PC-9 (cell line): ENCODE results near the gene PARG.
"Not testable (repeated sequence)": the region's sequence is repeated elsewhere in the genome, so short reads cannot be mapped to it uniquely, and the experiment has no call there.

Experiments
- CTCF ChIP-seq: fragments of 200-600 bp; sonication (generic); conservative IDR thresholded peaks from 2 replicates; pipeline ENCODE4 v1.6.1; 2017; ENCODE audit warnings: mixed run types, antibody characterized with exemption, mild to moderate bottlenecking, moderate library complexity
- EZH2 ChIP-seq: fragments of 200-600 bp; sonication (generic); IDR thresholded peaks from 2 replicates; pipeline ENCODE4 v1.8.0; 2017; ENCODE audit warnings: antibody characterized with exemption, low read depth

GRCh38 chr10:49849520-49849919 is 92.3 kb downstream of the PARG start:
- TF ChIP-seq CTCF, EZH2: not testable (repeated sequence)
